Activated T-cell treated with anti-CD3 and anti-CD28 coated beads for 24 hours (primary cell): ENCODE data around the gene TBCB.
"Not testable (repeated sequence)": the region's sequence is repeated elsewhere in the genome, so short reads cannot be mapped to it uniquely, and the experiment has no call there.

Experiments
- DNase-seq: peaks from one replicate; pipeline ENCODE4 v3.0.0-alpha.2; 2020; ENCODE audit warnings: low read depth

The TBCB gene

GRCh38 chr19:36173846-36174245 is 58.6 kb downstream of the TBCB start:
- DNase-seq: not testable (repeated sequence)
